ENCODE data around the gene UCN2. TPM values are rescaled to one million over a fixed set of nuclear protein-coding genes. Genes with fewer than 3 reads are reported as not detected.

Gene UCN2
- total RNA-seq, 2 donors from 2014 or later, result not detected

DNA sequence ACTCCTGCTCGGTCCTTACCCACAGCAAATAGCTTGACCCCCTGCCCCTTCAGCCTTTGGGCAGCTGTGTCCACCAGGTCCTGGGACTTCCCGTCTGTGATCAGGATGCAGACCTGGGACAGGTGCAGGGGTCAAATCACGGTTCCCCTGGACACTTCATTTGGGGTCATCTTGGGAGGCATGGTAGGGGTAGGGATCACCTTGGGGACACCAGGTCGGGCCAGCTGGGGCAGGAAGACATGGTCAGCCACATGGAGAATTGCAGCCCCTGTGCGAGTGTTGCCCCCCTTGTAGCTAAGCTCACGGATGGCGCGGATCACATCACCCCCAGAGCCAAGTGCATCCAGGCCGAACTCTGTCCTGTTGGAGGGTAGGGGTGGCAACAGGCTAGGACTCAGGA is 29.8 kb upstream of the UCN2 start:
- Histone ChIP-seq H3K27me3 (no peaks in the 10 kb centered on the region), H3K4me3 (no peak overlapping the region), H3K27ac (no peak overlapping the region), H3K4me1 (peaks cover 0 to 41% of the 10 kb centered on the region in 2 donors), H3K36me3 (peaks cover 6% of the 10 kb centered on the region), H3K9me3 (no peaks in the 10 kb centered on the region)
- TF ChIP-seq, protein P1, sequence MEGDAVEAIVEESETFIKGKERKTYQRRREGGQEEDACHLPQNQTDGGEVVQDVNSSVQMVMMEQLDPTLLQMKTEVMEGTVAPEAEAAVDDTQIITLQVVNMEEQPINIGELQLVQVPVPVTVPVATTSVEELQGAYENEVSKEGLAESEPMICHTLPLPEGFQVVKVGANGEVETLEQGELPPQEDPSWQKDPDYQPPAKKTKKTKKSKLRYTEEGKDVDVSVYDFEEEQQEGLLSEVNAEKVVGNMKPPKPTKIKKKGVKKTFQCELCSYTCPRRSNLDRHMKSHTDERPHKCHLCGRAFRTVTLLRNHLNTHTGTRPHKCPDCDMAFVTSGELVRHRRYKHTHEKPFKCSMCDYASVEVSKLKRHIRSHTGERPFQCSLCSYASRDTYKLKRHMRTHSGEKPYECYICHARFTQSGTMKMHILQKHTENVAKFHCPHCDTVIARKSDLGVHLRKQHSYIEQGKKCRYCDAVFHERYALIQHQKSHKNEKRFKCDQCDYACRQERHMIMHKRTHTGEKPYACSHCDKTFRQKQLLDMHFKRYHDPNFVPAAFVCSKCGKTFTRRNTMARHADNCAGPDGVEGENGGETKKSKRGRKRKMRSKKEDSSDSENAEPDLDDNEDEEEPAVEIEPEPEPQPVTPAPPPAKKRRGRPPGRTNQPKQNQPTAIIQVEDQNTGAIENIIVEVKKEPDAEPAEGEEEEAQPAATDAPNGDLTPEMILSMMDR (IDR thresholded peaks at IDR 0.05), result no peak
- no peak for DNase-seq (ENCODE audit: low spot score)

DNA sequence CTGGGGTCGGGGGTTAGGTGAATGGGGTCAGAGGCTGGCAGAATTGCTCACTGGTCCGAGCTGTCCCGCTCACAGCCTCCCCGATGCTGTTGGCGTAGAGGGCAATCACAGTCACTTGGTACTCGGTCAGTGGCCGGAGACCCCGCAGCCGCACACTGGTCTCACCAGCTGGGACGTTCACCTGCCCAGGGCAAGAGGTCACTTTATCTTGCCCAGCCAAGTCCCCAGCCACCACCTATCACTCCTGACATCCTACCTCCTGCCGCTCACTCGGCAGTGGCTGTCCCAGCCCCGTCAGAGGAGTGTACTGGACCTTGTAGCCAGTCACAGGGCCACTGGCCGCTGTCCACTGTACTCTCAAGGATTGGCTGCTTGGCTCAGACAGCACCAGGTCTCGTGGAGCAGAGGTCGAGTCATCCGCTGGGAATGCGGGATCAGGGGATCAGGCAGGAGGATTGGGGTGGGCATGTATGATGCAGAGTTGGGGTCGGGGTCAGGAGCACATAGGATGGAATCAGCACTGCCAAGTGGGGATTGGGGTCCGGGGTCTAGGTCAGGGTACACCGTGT is 29.0 kb upstream of the UCN2 start:
- H3K4me1 ChIP-seq, result peaks cover 0 to 34% of the 10 kb centered on the region in 2 donors
- no peak overlapping the region for H3K4me3 ChIP-seq
- DNase-seq (ENCODE audit: low spot score), result no peak
- no peaks in the 10 kb centered on the region for H3K27me3 ChIP-seq
- peaks cover 2% of the 10 kb centered on the region for H3K36me3 ChIP-seq
- H3K9me3 ChIP-seq, result no peaks in the 10 kb centered on the region
- TF ChIP-seq, protein P1 (IDR thresholded peaks at IDR 0.05), result no peak
- H3K27ac ChIP-seq, result no peak overlapping the region

DNA sequence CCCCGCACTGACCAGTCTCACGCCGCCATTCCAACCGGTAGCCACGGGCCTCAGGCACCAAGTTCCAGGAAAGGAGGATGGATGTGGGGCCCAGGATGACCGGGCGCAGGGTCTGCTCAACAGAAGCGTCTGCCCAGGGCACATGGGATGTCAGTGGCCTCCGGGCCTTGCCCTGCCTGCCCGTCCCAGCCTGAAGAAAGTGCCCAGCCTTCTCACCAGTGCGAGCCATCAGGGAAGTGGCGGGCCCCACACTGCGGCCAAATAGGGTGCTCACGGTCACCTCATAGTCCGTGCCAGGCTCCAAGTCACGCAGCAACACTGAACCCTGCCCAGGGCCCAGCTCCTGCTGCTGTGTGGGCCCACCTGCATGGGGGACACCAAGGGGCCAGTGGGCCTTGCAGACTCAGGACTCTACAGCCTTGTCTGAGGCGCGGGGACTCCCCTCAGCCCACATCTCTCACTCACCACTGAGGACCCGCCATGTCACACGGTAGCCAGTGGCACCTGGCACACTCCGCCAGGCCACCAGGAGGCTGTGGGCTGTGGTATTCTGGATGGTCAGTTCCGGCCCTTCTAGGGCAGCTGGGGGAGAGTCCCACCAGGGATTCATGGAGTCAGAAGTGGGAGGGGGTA is 28.4 kb upstream of the UCN2 start:
- no peak for DNase-seq (ENCODE audit: low spot score)
- Histone ChIP-seq H3K4me1 (peaks cover 0 to 28% of the 10 kb centered on the region in 2 donors), H3K9me3 (no peaks in the 10 kb centered on the region), H3K36me3 (no peaks in the 10 kb centered on the region), H3K27me3 (no peaks in the 10 kb centered on the region), H3K27ac (no peak overlapping the region), H3K4me3 (no peak overlapping the region)
- TF ChIP-seq, protein P1 (IDR thresholded peaks at IDR 0.05), result no peak

DNA sequence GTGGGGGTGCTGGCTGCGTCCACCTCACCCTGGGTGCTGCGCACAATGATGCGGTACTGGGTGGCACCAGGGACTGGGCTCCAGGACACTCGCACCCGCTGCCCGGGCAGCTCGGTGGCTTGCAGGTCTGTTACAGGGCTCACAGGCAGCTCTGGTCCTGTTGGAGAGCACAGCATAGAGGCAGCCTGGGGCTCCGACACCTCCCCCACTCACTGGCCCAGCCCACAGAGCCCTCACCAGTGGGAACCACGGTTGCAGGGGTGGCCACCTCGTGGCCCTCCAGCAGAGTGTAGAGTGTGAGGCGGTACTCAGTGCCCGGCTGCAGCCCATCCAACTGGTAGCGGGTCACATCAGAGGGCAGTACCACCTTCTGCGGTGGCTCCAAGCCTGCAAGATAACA is 27.9 kb upstream of the UCN2 start:
- TF ChIP-seq, protein P1 (IDR thresholded peaks at IDR 0.05), result no peak
- no peaks in the 10 kb centered on the region for H3K27me3 ChIP-seq
- H3K4me1 ChIP-seq, result peaks cover 0 to 23% of the 10 kb centered on the region in 2 donors
- no peak overlapping the region for H3K4me3 ChIP-seq
- H3K36me3 ChIP-seq, result no peaks in the 10 kb centered on the region
- no peaks in the 10 kb centered on the region for H3K9me3 ChIP-seq
- no peak for DNase-seq (ENCODE audit: low spot score)
- H3K27ac ChIP-seq, result no peak overlapping the region

DNA sequence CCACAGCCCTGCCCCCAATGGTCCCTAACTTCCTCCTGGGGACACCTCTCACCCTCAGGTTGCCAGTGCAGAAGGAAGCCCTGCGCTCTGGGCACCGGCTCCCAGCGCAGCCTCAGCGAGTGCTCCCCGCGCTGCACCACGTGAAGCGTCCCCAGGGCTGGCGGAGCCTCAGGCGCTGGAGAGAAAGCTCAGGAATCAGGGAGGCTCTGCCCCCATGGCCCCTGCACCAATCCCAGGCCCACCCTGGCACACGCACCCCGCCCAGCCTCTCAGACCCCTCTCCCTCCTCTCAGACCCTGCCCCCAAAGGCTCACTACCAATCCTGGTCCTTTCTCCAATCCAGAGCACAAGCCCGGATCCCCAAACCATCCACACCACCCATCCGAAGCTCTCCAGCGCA is 24.6 kb upstream of the UCN2 start:
- DNase-seq (ENCODE audit: low spot score), result no peak
- H3K27ac ChIP-seq, result no peak overlapping the region
- no peaks in the 10 kb centered on the region for H3K27me3 ChIP-seq
- no peak overlapping the region for H3K4me3 ChIP-seq
- H3K9me3 ChIP-seq, result no peaks in the 10 kb centered on the region
- TF ChIP-seq, protein P1 (IDR thresholded peaks at IDR 0.05), result no peak
- H3K36me3 ChIP-seq, result no peaks in the 10 kb centered on the region
- no peaks in the 10 kb centered on the region for H3K4me1 ChIP-seq

DNA sequence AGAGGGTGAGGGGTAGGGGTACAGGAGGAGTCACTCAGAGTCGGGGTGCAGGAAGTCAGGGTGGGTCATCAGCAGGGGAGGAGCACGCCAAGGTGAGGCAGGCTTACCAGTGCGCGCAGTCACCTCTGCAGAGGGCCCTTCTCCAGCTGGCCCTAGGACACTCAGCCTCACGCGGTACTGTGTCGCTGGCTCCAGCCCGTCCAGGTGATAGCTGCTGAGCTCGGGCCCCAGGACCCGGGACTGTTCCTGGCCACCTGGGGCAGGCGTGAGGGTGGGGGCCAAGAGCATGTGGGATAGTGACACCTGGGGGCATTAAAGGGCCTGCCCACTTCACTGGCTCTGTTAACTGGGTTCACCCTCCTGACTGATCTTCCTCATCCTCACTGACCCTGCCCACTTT is 24.1 kb upstream of the UCN2 start:
- no peaks in the 10 kb centered on the region for H3K36me3 ChIP-seq
- TF ChIP-seq, protein P1 (IDR thresholded peaks at IDR 0.05), result no peak
- H3K9me3 ChIP-seq, result no peaks in the 10 kb centered on the region
- no peaks in the 10 kb centered on the region for H3K4me1 ChIP-seq
- H3K27me3 ChIP-seq, result no peaks in the 10 kb centered on the region
- H3K27ac ChIP-seq, result no peak overlapping the region
- DNase-seq (ENCODE audit: low spot score), result no peak
- no peak overlapping the region for H3K4me3 ChIP-seq
